GM08714 (cell line): ENCODE results near the gene CUL3.
"Not testable (repeated sequence)": the region's sequence is repeated elsewhere in the genome, so short reads cannot be mapped to it uniquely, and the experiment has no call there.

Experiments used
- H3K4me3 ChIP-seq: fragments of 200-500 bp; sonication (Bioruptor generic); 2 replicates; pipeline ENCODE4 v1.5.1; 2014; ENCODE audit warnings: mild to moderate bottlenecking, low read length, inconsistent platforms
- ZNF274 ChIP-seq: IDR thresholded peaks from 2 replicates; pipeline ENCODE4 v1.6.1; 2012; ENCODE audit warnings: mild to moderate bottlenecking, low read depth, low read length

Gene CUL3

DNA sequence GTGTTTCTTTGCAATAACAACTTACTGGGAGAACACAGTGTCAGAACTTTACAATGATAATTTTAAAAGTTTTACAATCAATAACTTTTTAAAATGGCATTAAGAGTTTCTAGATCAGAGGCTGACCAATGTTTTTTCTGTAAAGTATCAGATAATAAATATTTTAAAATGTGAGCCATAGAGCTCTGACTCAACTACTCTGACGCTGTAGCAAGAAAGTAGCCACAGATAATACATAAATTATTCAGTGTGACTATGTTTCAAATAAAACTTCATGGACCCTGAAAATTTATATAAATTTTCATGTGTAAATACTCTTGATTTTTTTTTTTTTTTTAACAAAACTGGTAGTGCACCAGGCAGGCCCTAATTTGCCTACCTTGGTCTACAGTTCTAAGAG lies 77.4 kb downstream of the CUL3 start:
- H3K4me3 ChIP-seq: no peak overlapping the region
- no peak for TF ChIP-seq ZNF274

DNA sequence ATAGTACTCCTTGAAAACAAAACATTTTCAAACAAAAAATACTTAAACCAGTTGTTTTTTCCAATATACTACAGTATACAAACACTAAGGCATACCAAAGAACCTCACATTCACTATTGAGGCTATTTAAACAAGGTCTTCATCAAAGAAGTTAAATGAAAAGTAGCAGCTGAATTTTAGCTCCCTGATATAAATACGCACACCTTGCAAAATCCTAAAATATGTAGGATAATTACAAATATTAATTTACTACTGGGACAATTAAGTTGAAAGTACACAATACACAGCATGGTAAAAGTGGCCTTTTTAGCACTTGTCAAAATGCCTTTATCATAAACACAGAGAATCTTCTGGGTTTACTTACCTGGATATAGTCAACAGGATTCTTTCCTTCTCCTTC lies 78.7 kb downstream of the CUL3 start:
- no peak overlapping the region for H3K4me3 ChIP-seq
- TF ChIP-seq ZNF274: no peak

DNA sequence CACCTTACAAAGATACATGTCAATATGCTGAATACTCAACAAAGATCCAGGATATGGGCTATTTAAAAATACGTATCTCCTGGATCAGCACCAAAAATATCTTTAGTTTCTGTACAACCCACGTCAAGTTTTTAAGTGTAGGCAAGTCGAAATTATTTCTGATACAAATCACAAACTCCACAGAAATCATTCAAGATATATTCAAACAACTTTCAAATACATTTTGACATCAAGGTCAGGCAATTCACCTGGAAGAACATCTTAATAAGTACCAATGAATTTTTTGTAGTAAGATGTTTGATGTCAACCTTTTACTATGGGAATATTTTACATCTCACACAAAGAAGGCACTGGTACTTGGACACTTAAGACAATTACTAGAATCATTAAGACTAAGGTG lies 86.2 kb downstream of the CUL3 start:
- no peak for TF ChIP-seq ZNF274
- no peak overlapping the region for H3K4me3 ChIP-seq

DNA sequence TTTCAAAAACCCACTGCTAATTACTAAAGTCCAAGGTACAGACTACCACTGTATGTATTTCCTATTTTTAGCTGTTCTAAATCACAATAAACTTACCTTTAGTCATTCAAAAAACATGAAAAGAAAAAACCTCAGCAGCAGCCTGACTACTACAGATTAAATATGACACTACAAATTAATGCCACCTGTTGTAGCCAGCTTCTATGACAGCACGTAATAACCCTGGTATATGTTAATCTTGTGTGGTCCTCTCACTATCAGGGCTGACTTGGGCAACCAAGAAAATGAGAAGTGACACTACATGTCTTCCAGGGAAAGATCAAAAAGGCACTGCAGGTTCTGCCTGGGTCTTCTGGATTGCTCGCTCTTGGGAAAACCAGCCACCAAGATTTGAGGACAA lies 92.6 kb downstream of the CUL3 start:
- no peak for TF ChIP-seq ZNF274

DNA sequence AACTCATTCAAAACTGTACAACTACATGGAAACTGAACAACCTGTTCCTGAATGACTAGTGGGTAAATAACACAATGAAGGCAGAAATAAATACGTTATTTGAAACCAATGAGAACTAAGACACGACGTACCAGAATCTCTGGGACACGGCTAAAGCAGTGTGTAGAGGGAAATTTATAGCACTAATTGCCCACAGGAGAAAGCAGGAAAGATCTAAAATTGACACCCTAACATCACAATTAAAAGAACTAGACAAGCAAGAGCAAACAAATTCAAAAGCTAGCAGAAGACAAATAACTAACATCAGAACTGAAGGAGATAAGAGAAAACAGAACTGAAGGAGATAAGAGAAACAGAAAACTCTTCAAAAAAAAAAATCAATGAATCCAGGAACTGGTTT lies 97.2 kb downstream of the CUL3 start:
- not testable (repeated sequence) for H3K4me3 ChIP-seq

More for the DNA sequence above, 92.6 kb downstream of the CUL3 start:
- H3K4me3 ChIP-seq: no peak overlapping the region

DNA sequence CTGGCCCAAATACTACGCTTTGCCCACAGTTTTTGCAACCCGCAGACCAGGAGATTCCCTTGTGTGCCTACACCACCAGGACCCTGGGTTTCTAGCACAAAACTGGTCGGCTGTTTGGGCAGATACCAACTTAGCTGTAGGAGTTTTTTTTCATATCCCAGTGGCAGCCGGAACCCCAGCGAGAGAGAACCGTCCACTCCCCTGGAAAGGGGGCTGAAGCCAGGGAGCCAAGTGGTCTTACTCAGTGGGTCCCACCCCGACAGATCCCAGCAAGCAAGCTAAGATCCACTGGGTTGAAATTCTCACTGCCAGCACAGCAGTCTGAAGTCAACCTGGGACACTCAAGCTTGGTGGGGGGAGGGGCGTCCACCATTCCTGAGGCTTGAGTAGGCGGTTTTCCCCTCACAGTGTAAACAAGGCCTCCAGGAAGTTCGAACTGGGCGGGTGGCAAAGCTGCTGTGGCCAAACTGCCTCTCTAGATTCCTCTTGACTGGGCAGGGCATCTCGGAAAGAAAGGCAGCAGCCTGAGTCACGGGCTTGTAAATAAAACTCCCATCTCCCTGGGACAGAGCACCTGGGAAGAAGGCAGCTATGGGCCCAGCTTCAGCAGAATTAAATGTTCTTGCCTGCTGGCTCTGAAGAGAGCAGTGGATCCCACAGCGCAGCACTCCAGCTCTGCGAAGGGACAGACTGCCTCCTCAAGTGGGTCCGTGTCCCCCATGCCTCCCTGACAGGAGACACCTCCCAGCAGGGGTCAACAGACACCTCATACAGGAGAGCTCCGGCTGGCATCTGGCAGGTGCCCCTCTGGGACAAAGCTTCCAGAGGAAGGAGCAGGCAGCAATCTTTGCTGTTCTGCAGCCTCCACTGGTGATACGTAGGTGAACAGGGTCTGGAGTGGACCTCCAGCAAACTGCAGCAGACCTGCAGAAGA lies 99.8 kb downstream of the CUL3 start:
- H3K4me3 ChIP-seq: not testable (repeated sequence)

DNA sequence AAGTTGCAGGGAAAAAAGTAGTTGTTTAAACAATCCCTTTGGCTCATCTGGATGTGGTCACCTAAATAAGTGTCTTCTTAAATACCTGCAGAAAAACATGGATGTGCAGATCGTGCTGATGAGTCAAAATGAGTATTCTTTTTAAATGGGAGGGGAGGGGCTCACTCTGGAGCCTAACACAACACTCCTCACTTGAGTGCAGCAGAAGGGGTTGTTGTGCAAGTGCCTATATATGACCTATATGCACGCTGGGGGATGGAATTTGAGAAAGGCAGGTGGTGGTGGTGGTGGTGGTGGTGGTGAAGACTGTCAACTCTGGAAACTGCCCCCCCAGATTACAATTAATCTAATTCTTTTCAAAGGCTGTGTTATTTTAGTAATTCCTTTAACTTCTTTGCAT lies 105.3 kb downstream of the CUL3 start:
- no peak for TF ChIP-seq ZNF274
- H3K4me3 ChIP-seq: no peak overlapping the region

DNA sequence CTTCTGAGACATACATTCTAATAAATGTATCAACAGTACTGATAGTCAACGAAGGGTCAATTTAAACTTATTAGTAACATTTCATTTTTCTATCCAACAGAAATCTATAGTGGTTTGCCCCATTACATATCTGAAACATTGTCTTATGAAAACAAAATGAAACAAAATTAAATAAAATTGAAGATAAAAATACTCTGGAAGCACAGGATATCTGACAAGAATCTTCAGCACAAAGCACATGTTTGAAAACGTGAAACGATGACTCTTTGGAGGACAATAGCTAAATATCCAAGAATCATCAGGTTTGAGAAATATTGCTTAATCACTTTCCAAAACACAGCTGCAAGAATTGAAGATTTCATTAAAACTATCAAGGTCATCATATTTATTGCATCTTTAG lies 112.3 kb downstream of the CUL3 start:
- H3K4me3 ChIP-seq: no peak overlapping the region
- no peak for TF ChIP-seq ZNF274

DNA sequence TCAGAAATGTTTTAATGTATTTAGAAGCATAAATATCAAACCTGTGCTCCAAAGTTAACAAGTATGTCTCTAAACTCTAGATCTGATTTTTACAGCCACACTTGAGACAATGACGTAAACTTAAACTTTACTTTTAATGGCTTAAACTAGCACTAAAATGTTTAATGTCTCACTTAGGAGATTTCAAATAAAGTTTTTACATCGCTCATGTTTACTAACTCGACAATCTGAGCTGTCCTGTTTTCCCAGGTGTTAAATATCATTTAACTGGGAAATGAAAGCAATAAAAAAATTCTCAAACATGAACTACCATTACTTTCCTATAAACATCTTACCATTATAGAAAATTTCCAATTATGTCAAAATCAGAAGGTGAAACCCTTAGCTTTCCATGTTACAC lies 113.0 kb downstream of the CUL3 start:
- no peak for TF ChIP-seq ZNF274
- H3K4me3 ChIP-seq: no peak overlapping the region

DNA sequence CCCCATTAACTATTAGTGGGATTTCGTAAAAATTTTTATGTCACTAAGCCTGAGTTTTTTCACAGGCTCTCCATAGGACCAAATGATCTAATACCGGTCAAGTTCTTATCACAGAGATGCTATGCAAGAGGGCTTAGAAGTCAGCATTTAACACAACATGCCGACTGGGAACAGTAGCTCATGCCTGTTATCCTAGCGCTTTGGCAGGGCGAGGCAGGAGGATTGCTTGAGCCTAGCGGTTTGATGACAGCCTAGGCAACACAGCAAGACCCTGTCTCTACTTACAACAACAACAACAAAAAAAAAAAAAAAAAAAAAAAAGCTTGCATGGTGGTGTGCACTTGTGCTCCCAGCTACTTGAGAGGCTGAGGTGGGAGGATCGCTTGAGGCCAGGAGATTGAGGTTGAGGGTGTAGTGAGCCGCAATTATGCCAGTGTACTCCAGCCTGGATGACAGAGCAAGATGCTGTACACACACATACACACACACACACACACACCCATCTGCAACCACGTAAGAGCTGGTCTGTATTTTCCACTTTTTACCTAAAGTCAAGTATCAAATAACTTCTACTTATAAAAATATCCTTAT lies 115.7 kb downstream of the CUL3 start:
- H3K4me3 ChIP-seq: no peak overlapping the region
- TF ChIP-seq ZNF274: no peak

DNA sequence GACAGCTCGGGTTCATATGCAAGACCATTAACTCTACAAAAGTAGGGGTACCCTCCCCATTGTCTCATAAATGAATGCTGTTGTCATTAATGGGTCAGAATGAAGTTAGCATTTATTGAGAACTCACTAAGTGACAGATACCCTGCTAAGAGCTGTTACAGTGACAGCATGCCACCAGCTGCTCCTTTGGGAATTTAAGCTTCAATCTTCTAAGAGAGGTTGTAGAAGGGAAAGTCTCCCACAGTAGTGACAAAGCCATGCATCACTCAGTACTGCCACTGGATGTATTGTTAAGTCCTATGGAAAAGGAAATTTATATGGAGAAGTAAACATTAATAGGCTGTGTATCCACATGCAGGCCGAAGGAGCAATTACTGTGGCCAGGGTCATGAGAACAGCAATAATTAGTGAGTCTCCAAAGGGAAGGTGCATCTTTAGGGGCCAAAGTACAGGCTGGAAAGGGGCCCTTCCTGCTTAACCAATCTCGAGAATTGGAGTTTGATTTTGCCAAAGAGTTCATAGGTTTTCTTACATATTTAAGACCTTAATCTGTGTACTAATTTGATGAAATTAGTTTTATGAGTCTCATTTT lies 118.8 kb downstream of the CUL3 start:
- no peak for TF ChIP-seq ZNF274
- no peak overlapping the region for H3K4me3 ChIP-seq

DNA sequence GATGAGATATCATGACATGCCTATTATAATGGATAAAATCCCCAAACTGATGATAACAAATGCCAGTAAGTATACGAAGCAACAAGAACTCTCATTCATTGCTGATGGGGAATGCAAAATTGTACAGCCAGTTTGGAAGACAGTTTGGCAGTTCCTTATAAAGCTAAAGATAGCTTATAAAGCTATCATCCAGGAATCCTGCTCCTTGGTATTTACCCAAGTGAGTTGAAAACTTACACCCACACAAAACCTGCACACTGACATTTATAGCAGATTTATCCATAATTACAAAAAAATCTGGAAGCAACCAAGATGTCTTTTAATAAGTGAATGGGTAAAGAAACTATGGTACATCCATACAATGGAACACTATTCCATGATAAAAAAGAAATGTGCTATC lies 123.8 kb downstream of the CUL3 start:
- no peak for TF ChIP-seq ZNF274
- no peak overlapping the region for H3K4me3 ChIP-seq

DNA sequence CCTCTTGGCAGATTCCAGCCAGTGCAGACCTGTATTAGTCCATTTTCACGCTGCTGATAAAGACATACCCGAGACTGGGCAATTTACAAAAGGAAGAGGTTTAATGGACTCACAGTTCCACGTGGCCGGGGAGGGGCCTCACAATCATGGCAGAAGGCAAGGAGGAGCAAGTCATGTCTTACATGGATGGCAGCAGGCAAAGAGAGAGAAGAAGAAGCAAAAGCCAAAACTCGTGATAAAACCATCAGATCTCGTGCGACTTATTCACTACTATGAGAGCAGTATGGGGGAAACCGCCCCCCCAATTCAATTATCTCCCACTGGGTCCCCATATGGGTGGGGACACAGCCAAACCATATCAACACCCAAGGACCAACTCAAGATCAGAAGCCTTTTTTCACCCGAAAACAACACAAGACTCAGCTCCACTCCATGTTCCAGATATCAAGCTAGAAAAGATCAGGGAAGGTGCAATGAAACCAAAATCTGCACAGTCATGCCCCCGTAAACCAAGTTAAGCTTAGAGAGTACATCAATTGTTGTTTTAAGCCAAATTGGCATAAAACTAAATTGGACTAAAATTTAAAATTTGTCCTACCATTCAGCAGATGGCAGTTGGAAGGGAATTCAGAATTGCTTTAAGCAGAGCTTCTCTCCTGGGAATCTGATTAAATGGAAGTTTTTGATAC lies 127.6 kb downstream of the CUL3 start:
- no peak for TF ChIP-seq ZNF274
- no peak overlapping the region for H3K4me3 ChIP-seq

DNA sequence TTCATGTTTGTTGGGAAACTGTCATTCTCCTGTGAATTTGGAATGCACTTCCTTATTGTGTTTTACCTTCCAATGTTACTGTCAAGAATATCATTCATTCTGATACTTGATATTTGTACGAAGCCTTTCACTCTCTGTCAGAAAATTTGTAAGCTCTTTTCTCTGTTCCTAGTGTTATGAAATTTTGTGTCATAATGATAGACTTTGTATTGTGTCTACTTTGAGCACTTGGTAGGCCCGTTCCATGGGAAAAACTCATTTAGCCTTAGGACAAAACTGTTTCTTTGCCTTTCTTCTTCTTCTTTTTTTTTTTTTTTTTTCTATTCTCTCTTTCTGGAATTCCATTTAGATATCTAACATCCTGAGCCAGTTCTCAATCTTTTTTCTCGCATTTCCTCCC lies 131.3 kb downstream of the CUL3 start:
- H3K4me3 ChIP-seq: no peak overlapping the region
- no peak for TF ChIP-seq ZNF274
